Hepatocyte (in vitro differentiated cells): ENCODE results near the gene DCN.

ENCODE experiments used
- CTCF ChIP-seq: fragments of 200-600 bp; sonication (generic); IDR thresholded peaks from 2 replicates; pipeline ENCODE4 v1.5.1; 2016; ENCODE audit warnings: antibody characterized with exemption, mild to moderate bottlenecking; ENCODE audit not compliant: poor library complexity
- EZH2 ChIP-seq: fragments of 200-600 bp; sonication (generic); IDR thresholded peaks from 2 replicates; pipeline ENCODE4 v1.6.1; 2016; ENCODE audit warnings: antibody characterized with exemption, mild to moderate bottlenecking, borderline replicate concordance
- EZH2phosphoT487 ChIP-seq: fragments of 200-600 bp; sonication (generic); IDR thresholded peaks from one replicate; pipeline ENCODE4 v1.6.1; 2018; ENCODE audit warnings: antibody characterized with exemption, mild to moderate bottlenecking, low read depth, moderate library complexity; ENCODE audit not compliant: unreplicated experiment, severe bottlenecking

- TF ChIP-seq CTCF: no peak
- TF ChIP-seq EZH2: no peak
- no peak for TF ChIP-seq EZH2phosphoT487
These were observed 87.7 kb downstream of the DCN start for GRCh38 chr12:91094957-91095356.
